NCI-H2107 treated with DMSO at 0.1 percent for 48 hours (cell line): ENCODE measurements around the gene KRTAP10-2.

Experiments used
- DNase-seq: peaks from one replicate; lab custom pipeline; 2025; ENCODE audit not compliant: unreplicated experiment; lab: John Stamatoyannopoulos, UW

The KRTAP10-2 gene

DNA sequence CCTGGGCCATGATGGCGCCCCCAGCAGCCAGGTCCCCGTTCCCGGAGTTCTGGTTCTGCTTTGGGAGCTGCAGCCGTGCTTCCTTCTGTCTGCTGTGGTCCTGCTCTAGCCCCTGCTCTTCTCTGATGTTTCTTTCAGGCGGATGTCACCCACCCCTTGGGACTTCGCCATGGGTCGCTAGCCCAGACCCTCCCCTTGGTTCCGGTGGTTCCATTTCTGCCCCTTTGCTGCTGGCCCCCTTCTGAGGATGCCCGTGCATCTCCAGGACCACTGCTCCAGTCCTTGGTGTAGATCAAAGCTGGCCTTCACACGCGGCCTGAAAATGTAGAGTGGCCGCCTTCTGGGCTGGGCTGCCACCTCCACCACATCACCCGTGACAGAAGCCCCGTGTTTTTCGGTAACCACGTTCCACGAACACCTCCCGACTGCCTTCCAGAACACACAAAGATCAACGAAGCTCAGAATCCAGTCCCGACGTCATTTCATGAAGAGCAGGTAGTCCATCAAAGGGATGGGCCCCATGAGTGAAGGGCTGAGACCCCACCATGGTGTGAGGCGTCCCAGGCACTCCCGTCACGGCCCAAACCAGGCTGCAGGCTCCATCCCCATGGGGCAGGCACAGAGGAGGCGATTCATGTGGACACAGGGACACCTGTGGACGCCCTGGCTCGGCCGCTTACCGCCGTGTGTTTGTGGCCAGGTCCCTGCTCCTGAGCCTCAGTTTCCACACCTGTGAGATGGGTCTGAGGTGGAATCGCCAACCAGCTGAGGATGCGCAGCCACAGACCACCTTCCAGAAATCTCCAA is 35.7 kb downstream of the KRTAP10-2 start:
- DNase-seq = no peak

DNA sequence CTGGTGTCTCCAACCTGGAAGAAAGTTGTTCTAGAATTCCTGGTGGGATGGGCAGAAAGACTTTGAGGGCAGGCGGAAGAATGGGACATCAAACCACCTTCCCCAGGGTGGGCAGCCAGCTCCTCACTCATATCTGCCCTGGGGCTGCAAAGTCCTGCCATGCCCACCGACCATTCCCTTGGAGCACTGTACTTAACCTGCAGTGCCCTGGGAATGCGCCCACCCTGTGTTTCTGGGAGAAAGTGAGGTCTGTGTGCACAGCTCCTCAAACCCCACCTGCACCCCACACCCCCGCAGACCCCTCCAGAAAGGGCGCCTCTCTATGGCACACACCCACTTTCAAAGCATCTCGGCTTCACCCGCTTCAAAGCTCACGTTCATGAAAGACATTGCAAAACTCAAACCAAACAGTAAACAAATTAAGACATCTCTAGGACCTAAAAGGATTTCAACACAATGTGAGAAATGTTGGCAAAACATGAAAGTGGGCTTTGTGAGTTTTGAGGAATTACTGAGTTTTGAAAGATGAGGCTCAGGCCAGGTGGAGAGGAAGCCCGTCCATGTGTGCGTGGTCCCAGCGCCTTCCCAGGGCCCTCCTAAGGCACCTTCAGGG is 36.5 kb downstream of the KRTAP10-2 start:
- DNase-seq = no peak

DNA sequence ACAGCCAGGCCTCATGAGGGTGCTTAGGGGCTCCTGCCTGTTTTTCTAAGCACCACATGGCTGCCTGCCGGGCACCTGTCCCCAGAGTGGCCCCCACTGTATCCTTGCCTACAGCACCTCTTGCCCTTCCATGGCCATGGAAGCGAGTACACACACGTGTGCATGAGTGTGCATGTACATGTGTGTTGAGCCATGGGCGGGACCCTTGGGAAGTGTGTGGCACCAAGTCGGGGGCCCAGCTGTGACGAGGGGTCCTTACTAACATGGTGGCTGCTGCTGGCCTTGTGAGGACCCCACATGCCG is 37.1 kb downstream of the KRTAP10-2 start:
- no peak for DNase-seq

DNA sequence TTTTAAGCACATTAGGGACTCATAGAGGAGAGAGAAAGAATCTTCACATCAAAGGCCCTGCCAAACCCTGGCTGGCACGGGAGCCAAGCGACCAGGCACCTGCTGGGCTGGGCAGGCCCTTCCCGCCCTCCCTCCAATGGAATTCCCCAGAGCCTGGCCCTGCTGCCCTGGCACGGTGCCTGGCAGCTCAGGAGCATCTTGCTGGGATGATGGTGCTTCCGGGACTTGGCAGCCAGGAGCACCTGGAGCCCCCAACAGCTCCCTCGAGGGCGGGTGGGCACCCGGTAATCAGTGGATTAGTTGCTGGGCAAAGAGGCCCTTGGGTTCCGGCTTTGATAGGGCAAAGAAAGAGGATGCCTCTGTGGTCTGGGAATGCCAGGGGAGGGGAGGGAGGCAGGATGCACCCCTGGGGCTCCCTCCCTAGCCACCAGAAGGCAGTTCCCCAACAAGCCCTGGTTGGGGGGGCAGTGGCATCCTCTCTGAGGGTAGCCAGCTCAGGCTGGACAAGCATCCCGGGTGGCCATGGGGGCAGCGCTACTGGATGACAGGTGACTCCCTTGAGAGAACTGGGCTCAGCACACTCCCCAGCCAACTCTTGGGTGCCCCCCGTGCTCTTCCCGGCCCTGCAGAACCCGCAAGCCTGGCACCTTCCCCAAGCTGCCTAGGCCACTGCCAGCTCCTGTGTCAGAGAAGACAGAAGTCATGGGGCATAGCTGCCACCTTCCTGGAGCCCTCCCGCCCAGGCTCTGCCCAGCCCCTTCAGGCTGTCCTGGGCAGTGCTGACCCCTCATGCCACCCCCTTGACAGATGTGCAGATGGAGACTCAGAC is 37.7 kb downstream of the KRTAP10-2 start:
- DNase-seq = peak; percentile 61

DNA sequence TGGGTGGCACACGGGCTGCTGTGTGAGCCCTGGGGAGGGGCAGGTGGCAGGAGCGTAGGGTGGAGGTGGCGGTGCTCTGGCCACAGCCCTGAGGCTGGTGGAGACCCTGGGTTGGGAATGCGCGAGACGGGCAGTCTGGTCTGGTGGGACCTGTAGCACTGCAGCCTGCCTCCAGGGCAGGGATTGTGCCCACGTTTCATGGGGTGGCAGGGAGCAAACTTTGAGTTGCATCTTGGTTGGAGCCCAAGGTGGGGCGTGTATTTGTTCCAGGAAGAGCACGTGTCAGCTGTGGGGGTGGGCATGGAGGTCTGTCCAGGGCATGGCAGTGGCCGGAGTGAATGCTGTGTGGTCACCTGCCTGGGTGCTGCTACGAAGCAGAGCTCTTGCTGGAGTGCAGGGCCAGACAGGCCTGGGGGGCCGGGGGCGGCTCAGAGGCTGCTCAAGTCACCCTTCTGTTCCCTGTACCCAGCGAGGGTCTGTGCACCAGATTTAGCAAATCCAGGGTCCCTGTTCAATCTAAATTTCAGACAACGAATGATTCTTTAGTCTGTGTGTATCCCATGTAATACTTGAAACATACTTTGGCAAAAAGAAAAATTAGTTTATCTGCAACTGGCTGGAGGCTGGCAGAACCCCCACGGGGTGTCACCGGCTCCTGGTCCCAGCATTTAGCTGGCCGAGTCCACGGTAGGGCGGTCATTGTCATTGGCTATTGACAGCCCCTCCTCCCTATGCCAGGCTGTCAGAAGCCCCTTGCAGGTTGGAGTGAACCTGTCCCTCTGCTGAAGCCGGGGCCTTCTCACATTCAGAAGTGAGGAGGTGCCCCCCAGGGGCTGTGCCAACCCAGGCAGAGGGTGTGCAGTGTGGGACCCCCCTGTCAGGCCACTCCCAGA is 38.6 kb downstream of the KRTAP10-2 start:
- no peak for DNase-seq

DNA sequence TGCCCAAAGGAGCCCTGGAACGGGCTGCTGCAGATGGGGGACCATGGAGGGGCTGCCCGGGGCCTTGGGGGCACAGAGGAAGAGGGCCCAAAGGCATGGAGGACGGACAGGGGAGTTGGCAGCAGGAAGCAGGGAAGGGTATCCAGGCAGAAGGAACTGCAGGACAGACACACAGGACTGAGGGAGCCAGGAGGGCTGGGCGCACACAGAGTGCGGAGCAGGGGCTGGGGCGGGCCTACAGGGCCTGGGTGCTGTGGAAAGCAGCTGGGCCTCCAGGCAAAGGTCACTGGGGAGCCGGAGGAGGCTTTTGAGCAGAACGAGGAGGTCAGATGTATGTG is 39.4 kb downstream of the KRTAP10-2 start:
- no peak for DNase-seq

DNA sequence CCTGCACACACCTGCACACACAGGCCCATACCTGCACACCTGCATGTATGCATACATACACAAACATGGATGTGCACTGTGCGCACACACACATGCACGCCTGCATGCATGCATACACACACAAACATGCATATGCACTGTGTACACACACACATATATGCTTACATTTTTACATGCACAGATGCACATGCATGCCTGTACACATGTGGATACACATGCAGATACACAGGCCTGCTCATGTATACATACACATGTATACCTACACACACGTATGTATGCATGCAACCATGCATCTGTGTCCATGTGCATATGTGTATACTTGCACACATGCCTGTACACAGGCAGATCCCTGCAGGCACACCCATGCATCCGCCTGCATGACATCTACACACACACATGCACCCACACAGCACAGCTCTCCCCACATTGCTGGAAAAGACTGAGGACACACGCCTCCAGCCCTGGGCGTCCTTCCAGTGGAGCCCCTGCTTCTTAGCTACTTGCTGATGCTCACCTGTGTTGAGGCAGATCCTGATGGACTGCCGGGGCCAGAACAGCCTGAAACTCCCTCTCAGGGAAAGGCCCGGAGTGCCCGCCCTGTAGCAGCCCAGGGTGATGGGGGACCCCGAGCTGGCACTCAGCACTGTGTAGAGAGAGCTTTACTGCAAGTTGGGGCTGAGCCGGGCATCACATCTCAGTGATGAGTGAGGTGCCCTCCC is 39.9 kb downstream of the KRTAP10-2 start:
- no peak for DNase-seq

DNA sequence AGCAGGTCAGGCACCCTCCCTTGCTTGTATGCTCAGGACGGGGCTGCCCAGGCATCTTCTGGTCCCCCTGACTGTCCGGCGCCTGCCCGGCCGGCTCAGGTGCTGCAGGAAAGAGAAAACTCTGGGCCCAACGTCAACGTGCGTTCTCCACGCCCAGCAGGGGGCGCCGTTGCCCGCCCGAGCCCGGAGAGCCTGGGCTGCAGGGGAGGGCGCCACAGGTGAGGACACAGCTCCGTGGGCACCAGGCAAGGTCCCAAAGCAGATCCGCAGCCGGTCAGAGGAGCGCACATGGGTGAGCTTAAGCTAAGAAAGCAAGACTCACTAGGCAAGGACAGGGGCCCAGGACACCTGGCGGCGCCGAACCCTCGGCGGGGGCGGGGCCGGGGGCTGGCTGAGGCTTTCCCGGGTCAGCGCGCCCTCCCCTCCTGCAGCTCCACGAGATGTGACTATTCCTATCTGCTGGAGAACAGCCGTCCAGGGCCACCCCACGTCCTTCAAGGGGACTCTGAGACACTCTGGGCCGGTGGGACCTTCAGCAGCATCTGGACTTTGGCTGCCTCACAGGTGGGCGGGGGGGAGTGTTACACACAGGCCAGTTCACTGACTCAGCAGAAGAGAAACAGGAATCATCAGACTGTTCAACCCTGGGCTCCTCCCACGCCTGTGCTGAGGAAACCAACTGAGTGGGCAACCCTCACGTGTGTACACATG is 40.6 kb downstream of the KRTAP10-2 start:
- DNase-seq = peak; percentile 77

DNA sequence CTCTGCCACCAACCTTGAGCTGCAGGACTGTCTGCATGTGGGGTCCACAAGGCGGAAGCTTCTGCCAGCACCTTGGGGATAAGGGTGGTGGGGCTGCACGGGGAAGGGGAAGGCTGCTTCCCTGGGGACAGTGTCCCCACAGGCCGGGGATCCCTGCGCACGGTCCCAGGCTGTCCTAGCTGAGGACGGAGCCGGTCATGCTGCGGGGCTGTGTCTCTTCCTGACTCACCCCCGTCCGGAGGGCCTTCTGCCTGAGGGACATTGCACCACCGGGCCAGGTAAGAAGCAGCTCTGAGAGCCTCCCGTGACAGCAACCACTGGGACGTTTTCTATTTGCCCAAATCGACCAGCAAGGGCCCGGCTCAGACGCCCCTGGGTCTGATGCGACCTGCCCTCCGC is 41.2 kb downstream of the KRTAP10-2 start:
- no peak for DNase-seq

DNA sequence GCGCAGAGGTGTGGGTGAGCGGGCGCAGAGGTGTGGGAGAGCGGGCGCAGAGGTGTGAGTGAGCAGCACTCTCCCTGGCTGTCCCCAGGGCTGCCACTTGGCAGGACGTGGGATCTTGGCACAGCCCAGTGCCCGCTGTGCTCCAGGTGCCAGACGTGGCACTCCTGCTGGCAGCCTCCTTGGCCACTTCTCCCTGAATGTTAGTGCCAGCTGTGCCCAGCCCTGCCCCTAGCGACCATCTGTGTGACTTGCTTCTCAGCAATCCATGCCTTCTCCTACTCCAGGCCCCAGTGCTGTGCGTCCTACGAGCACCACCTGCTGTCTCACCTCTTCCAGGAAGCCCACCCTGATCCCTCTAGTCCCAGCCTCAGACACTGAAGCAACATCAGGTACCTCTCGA is 41.8 kb downstream of the KRTAP10-2 start:
- DNase-seq = peak; percentile 92

DNA sequence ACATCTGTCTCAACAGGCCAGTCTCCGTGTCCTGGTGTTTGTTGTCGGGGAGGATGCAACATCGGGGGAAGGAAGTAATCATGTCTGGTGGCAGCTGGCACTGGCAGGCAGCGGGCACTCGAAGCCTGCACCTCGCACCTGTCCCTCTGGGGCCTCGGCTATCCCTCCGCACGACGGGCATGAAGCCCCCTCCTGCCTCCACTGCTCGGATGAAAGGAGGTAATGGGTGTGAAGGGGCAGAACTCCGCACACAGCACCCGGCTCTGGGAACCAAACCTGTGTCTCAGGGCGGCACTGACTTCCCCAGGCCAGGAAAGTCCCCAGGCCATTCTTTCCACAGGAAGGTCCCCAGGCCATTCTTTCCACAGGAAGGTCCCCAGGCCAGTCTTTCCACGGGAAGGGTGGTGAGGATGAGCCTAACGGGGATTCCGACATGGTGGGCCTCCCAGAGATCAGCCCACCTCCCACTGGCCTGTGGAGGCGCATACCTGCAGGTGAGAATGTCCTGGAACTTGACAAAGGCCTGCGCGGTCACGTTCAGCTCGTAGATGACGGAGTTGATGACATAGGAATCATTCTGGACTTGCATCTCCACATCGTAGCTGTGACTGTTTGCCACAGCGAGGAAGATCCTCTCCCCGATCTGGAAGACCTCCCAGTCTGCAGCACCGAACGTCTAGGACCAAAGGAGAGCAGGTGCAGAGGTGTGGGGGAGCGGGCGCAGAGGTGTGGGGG is 42.4 kb downstream of the KRTAP10-2 start:
- DNase-seq = no peak

DNA sequence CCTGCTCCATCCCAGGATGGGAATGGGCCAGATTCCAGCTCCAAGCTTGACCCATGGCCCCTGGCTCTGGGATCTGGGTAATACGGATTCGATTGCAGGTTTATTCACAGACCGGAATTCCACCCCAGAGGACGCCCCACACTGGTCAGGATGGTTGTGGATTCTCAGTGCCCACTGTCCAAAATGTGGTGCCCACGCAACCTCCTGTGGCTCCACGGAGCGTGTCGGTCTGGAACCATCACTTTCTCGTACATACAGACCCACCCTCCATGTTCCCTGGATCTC is 42.9 kb downstream of the KRTAP10-2 start:
- DNase-seq = no peak

DNA sequence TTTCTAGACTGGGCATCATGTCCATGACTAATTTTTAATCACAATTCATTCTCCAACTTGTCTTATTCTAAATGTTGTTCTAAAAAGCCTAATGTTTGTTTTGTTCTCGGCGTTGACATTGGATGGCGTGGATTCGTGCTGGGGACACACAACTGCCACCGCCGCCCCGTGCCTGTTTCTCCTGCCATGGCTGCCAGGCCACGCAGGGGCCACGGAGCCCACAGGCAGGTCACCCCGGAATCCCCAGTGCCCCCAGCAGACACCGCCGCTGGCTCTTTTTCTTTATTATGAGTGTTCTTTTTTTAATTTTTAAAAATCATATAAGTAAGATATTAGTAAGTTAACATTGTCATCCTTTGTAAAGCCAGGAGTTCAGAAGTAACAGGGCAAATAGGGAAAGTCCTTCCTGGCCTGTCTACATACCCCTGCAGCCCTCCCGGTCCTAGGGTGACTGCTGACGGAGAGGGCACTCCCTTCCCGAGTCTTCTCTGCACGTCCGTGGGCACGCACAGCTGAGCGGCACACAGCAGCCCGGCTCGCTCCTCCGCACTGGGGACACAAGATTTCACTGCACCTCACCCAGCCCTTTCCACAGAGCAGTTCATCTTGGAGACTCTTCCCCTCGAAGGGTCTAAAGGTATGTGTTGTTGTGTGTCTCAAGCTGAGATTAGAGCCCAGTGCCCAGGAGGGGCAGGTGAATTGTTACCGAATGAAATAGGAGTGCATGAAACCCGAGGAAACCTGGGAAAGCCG is 43.5 kb downstream of the KRTAP10-2 start:
- no peak for DNase-seq

DNA sequence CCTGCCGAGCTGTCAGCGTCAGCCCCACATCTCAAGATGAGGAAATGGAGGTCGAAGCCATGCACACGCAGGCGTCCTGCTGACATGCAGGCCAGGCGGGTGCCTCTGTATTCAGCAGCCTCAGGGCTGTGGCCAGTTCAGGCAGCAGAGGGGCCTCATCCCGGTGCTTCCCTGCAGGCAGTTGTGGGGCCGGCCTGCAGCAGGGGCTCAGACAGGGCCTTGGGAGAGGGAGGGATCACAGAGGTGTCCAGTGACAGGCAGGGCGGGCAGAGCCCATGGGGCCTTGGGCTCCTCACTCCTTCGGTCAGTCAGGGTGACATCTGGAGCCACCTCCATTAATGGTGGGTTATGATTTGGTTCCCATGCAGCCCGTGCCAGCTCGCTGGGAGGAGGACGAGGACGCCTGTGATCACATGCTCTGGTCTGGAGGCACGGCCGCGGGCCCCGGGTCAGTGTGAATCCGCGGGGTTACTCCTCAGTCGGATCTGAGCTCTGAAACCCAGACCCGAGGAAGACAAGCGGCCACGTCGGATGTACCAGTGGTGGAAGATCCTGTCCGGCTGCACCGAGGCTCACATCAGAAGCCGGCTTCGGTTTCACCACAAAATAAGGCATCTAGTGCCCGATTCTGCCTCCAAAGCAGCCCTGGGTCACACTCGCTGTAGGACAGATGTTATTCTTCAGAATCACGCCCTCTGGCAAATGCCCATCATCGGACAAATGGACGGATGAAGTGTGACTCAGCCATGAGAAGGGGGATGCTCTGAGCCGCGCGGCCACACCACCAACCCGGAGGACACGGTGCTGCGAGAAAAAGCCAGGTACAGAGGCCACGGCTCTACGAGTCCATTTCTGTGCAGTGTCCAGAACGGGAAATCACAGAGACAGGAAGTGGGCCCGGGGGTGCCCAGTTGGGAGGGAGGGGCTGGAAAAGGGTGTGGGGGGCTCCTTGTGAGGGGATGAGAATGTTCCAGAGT is 44.7 kb downstream of the KRTAP10-2 start:
- DNase-seq = no peak

DNA sequence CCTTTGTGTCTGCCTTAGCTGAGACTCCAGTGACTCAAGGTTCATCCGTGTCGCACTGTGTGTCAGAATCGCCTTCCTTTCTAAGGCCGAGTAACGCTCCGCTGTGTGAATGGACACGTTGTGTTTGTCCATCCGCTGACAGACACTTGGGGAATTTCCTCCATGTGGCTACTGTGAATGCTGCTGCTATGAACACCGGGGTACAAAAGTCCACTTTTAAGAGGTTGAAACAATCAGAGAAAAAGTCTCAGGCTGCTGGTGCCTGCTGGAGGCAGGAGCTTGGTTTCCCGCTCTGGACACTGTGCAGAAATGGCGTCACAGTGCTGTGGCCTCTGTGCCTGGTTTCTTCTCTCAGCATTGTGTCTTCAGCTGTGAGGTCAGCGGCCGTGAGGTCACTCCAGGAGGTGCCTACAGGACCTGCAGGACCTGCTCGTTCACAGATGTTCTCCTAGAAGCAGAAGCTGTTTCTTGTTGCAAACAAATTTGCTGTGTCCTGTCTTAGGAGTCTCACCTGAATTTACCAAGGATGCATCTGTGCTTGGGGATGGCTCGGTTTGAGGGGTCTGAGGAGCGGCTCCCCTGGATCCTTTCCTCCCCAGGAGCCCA is 45.5 kb downstream of the KRTAP10-2 start:
- DNase-seq = no peak

DNA sequence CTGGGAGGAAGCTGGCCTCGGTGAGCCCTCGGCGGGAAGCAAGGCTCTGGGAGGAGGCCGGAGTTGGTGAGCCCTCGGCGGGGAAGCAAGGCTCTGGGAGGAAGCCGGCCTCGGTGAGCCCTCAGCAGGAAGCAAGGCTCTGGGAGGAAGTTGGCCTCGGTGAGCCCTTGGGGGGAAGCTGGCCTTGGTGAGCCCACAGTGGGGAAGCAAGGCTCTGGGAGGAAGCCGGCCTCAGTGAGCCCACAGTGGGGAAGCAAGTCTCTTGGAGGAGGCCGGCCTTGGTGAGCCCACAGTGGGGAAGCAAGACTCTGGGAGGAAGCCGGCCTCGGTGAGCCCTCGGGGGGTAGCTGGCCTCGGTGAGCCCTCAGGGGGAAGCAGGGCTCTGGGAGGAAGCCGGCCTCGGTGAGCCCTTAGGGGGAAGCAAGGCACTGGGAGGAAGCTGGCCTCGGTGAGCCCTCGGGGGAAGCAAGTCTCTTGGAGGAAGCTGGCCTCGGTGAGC is 47.4 kb downstream of the KRTAP10-2 start:
- DNase-seq = no peak
